Endometrial microvascular endothelial cells (primary cell): ENCODE results near the gene CDC37. TPM values are rescaled to one million over a fixed set of nuclear protein-coding genes. Genes with fewer than 3 reads are reported as not detected.
"Not testable (repeated sequence)": the region's sequence is repeated elsewhere in the genome, so short reads cannot be mapped to it uniquely, and the experiment has no call there.

Experiments
- in situ Hi-C: cut with HindIII; loops from 2 replicates; pipeline ENCODE4 v1.10.0; 2017; ENCODE audit warnings: low sequenced_read_pairs, low pct_unique_long_range_greater_than_20kb; ENCODE audit errors: inconsistent ontology term
- total RNA-seq: library from RNA; depleted of rRNA; stranded (reverse); fragments of >200 nt; gene quantifications from one replicate; pipeline ENCODE4 v1.2.3, GENCODE V29; 2015; ENCODE audit errors: inconsistent ontology term

The CDC37 gene
- total RNA-seq, 1 donor from 2014 or later, result 344 TPM

- in situ Hi-C loops, result no loop called here
These were observed 802 bp downstream of the CDC37 start for GRCh38 chr19:10402441-10403038.

DNA sequence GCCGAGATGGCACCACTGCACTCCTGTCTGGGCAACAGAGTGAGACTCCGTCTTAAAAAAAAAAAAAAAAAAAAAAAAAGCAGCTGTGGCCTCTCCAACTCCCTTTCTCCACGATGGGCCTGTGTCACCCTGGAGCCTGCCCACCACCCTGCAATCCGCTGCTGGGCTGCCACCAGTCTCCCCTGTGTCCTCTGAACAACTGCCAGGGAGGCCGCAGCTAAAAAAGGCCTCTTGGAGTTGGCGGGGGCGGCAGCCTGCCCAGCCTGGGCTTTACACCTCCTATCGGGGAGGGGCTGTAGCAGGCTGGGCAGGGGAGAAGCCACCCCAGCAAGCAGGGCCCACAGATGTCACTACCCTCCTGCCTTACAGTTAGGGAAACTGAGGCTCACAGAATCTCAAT is 3.5 kb downstream of the CDC37 start:
- in situ Hi-C loops, result no loop called here

GRCh38 chr19:10399340-10399739 is 4.0 kb downstream of the CDC37 start:
- in situ Hi-C loops, result not testable (repeated sequence)

- in situ Hi-C loops, result no loop called here
These were observed 4.5 kb downstream of the CDC37 start for GRCh38 chr19:10398819-10399218.

- in situ Hi-C loops, result no loop called here
These were observed 7.4 kb downstream of the CDC37 start for GRCh38 chr19:10395917-10396316.

GRCh38 chr19:10395436-10395835 is 7.9 kb downstream of the CDC37 start:
- in situ Hi-C loops, result no loop called here

GRCh38 chr19:10395003-10395402 is 8.3 kb downstream of the CDC37 start:
- in situ Hi-C loops, result no loop called here

DNA sequence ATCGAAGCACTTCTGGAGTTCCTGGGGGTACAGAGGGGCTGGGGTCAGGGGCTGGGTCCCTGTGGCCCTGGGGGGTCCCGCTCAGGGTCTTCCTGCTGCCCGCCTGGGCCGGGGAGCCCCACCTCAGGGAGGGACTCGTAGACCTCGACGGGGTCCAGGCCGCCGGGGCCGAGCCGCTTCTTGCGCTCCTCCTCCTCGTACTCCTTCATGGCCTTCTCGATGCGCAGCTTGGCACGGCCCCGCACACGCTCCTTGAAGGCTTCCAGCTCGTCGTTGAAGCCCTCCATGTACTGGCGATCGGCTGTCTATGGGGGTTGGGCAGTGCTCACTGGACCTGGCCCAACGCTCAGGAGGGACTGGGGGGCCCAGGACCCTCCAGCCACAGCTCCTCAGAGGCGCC is 10.2 kb downstream of the CDC37 start:
- in situ Hi-C loops, result no loop called here

- in situ Hi-C loops, result no loop called here
These were observed 11.2 kb downstream of the CDC37 start for GRCh38 chr19:10392120-10392519.

GRCh38 chr19:10390652-10391286 is 12.6 kb downstream of the CDC37 start:
- in situ Hi-C loops, result no loop called here

DNA sequence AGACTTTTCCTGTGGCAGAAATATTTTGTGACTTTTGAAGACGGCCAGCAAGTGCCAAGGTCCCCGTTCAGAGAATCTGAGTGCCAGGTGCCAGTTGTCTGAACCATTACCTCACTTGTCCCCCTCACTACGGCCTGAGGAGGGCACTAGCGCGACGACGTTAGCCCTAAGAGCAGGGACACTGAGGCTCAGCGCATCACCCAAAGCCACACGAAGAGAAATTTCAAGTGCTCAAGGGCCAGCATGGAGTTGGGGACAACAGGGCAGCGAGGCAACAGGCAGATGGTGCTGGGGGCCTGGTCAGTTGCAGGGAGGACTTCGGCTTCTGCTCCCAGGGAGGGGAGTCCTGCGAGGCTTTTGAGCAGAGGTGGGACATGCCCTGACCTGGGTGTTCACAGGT is 13.5 kb downstream of the CDC37 start:
- in situ Hi-C loops, result no loop called here

GRCh38 chr19:10388957-10389356 is 14.4 kb downstream of the CDC37 start:
- in situ Hi-C loops, result no loop called here

DNA sequence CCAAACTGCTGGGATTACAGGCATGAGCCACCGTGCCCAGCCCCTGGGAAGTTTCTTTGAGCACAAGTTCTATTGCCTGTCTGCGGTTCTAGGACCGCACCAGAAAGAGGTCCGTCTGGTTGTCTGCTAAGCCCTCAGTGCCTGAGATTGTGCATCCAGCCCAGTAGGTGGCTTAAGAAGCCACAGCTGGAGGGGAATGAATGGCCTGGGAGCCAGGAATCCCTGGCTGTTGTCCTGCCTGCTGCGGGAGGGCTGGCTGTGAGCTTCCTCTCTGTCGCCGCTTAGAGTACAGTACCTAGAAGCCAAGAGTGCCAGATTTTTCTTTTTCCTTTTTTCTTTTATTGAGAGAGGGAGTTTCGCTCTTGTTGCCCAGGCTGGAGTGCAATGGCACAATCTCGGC is 18.8 kb downstream of the CDC37 start:
- in situ Hi-C loops, result no loop called here

DNA sequence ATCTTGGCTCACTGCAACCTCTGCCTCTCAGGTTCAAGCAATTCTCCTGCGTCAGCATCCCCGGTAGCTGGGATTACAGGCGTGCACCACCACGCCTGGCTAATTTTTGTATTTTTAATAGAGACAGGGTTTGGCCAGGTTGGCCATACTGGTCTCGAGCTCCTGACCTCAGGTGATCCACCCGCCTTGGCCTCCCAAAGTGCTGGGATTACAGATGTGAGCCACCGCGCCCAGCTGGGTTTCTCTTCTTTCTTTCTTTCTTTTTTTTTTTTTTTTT is 20.2 kb downstream of the CDC37 start:
- in situ Hi-C loops, result not testable (repeated sequence)

GRCh38 chr19:10380313-10381102 is 22.8 kb downstream of the CDC37 start, which contains the start of gene TYK2:
TYK2 (minus strand) TSS chr19:10380572; CDS start chr19:10378406, 2,166 bp downstream.
- in situ Hi-C loops, result no loop called here

- in situ Hi-C loops, result no loop called here
These were observed 23.4 kb downstream of the CDC37 start for GRCh38 chr19:10379880-10380312.

DNA sequence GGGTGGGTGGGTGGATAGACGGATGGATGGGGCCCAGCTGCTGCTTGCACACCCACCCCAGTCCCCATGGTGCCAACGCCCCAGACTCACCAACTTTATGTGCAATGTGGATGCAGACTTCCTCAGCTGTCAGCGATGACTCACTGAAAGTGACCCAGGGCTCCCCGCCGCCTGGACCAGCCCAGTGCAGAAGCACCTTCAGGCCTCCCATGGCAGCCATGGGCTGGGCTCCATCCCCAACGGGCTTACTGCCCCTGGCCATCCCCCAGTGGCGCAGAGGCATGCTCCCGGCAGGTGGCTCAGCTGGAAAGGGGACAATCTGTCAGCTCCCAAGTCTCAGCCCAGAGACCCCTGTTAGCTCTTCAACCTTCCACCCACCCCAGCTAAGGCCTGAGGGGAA is 25.2 kb downstream of the CDC37 start:
- in situ Hi-C loops, result no loop called here

- in situ Hi-C loops, result not testable (repeated sequence)
These were observed 26.2 kb downstream of the CDC37 start for GRCh38 chr19:10377140-10377640.

GRCh38 chr19:10374931-10375330 is 28.4 kb downstream of the CDC37 start:
- in situ Hi-C loops, result no loop called here

GRCh38 chr19:10372690-10373089 is 30.7 kb downstream of the CDC37 start:
- in situ Hi-C loops, result no loop called here
